Omental fat pad (tissue), 4 donors: ENCODE data around the gene TRAPPC10. TPM values are rescaled to one million over a fixed set of nuclear protein-coding genes. Genes with fewer than 3 reads are reported as not detected.

ENCODE experiments used
- ATAC-seq: fragments of 150-250 bp; one replicate; pipeline ENCODE4 v1.9.1; 2016; ENCODE audit warnings: mild to moderate bottlenecking, moderate library complexity; ENCODE audit not compliant: low FRiP score
- DNase-seq: peaks from one replicate; pipeline ENCODE4 v3.0.0-alpha.2; 2019; ENCODE audit warnings: low spot score
- CTCF ChIP-seq, 3 donors: fragments of 450-650 bp; IDR thresholded peaks; one replicate each; pipeline ENCODE4 v1.5.1; 2016 to 2017; ENCODE audit warnings: antibody characterized with exemption in 3 of 3, mild to moderate bottlenecking in 3 of 3, moderate library complexity in 2 of 3
- total RNA-seq, 4 donors: library from RNA; depleted of rRNA; stranded (reverse); fragments of >200 nt; gene quantifications; one replicate each; pipeline ENCODE4 v1.1.0, GENCODE V29; 2016

The TRAPPC10 gene
- total RNA-seq, 4 donors from 2014 or later: 29.3 to 42.8 (median 36.6) TPM

GRCh38 chr21:43969115-43969444 is 43.0 kb upstream of the TRAPPC10 start:
- no peak for TF ChIP-seq CTCF (IDR thresholded peaks at IDR 0.05)
- ATAC-seq: no peak
- DNase-seq: no peak

GRCh38 chr21:43970551-43970950 is 41.6 kb upstream of the TRAPPC10 start:
- no peak for TF ChIP-seq CTCF (IDR thresholded peaks at IDR 0.05)
- ATAC-seq: no peak
- DNase-seq: no peak

GRCh38 chr21:43971201-43971991 is 40.7 kb upstream of the TRAPPC10 start:
- DNase-seq (no peak), ATAC-seq (no peak)
- TF ChIP-seq CTCF (IDR thresholded peaks at IDR 0.05): no peak

- no peak for DNase-seq
- no peak for TF ChIP-seq CTCF (IDR thresholded peaks at IDR 0.05)
- no peak for ATAC-seq
These were observed 40.2 kb upstream of the TRAPPC10 start for GRCh38 chr21:43971992-43972255.

GRCh38 chr21:43972850-43973633 is 39.1 kb upstream of the TRAPPC10 start:
- no peak for ATAC-seq
- TF ChIP-seq CTCF (IDR thresholded peaks at IDR 0.05): no peak
- no peak for DNase-seq

- DNase-seq (no peak), ATAC-seq (no peak)
- no peak for TF ChIP-seq CTCF (IDR thresholded peaks at IDR 0.05)
These were observed 38.5 kb upstream of the TRAPPC10 start for GRCh38 chr21:43973634-43973955.
